ENCODE results near the gene ZNF398.

ZNF398 gene

GRCh38 chr7:149147752-149148653, 750 bp downstream of the ZNF398 start:
- no peak for FAIRE-seq

- FAIRE-seq = no peak
These were observed 3.7 kb downstream of the ZNF398 start for GRCh38 chr7:149150981-149151380.

- no peak for FAIRE-seq
These were observed 6.1 kb downstream of the ZNF398 start for GRCh38 chr7:149153346-149153745.

- FAIRE-seq = no peak
These were observed 6.8 kb downstream of the ZNF398 start for GRCh38 chr7:149154056-149154455.

- FAIRE-seq = no peak
These were observed 9.6 kb downstream of the ZNF398 start for GRCh38 chr7:149156898-149157297.

- no peak for FAIRE-seq
These were observed 14.1 kb downstream of the ZNF398 start for GRCh38 chr7:149161241-149161848.

GRCh38 chr7:149166142-149166541, 18.9 kb downstream of the ZNF398 start:
- FAIRE-seq = no peak

GRCh38 chr7:149166630-149167352, 19.5 kb downstream of the ZNF398 start:
- FAIRE-seq = no peak

GRCh38 chr7:149171892-149172533, 24.8 kb downstream of the ZNF398 start:
- FAIRE-seq = no peak

- no peak for FAIRE-seq
These were observed 25.3 kb downstream of the ZNF398 start for GRCh38 chr7:149172534-149172920.

- FAIRE-seq = no peak
These were observed 27.9 kb downstream of the ZNF398 start for GRCh38 chr7:149175150-149175549.

- FAIRE-seq = no peak
These were observed 32.0 kb downstream of the ZNF398 start for GRCh38 chr7:149179241-149179640.

- no peak for FAIRE-seq
These were observed 33.6 kb downstream of the ZNF398 start for GRCh38 chr7:149180722-149181449.

- FAIRE-seq = no peak
These were observed 34.2 kb downstream of the ZNF398 start for GRCh38 chr7:149181450-149181790.

- no peak for FAIRE-seq
These were observed 37.0 kb downstream of the ZNF398 start for GRCh38 chr7:149184274-149184673.

- no peak for FAIRE-seq
These were observed 41.0 kb downstream of the ZNF398 start for GRCh38 chr7:149188213-149188612.

GRCh38 chr7:149188637-149189259, 41.5 kb downstream of the ZNF398 start:
- no peak for FAIRE-seq

GRCh38 chr7:149191851-149192250, 44.6 kb downstream of the ZNF398 start:
- no peak for FAIRE-seq

- no peak for FAIRE-seq
These were observed 47.5 kb downstream of the ZNF398 start for GRCh38 chr7:149194799-149195179.

GRCh38 chr7:149195180-149196150, 48.2 kb downstream of the ZNF398 start, which contains the start of gene ZNF282:
TSS of gene ZNF282 (plus strand) at chr7:149195546. CDS start at chr7:149195590, 44 bp downstream.
- FAIRE-seq = no peak

Measured in colon (tissue), 2 donors.